Neural crest cell (in vitro differentiated cells): ENCODE results near the gene PLCH1. TPM values are rescaled to one million over a fixed set of nuclear protein-coding genes. Genes with fewer than 3 reads are reported as not detected.
"Not testable (repeated sequence)": the region's sequence is repeated elsewhere in the genome, so short reads cannot be mapped to it uniquely, and the experiment has no call there.

Experiments used
- DNase-seq: peaks from one replicate; pipeline ENCODE4 v3.0.0; 2021; ENCODE audit warnings: low read depth, mixed read lengths, low spot score
- H3K27ac Mint-ChIP-seq: one replicate; pipeline ENCODE4 v1.8.0; 2021; ENCODE audit warnings: mild to moderate bottlenecking, mixed read lengths; ENCODE audit not compliant: unreplicated experiment
- H3K27me3 Mint-ChIP-seq: 2 replicates; pipeline ENCODE4 v1.8.0; 2021; ENCODE audit warnings: low read depth, mild to moderate bottlenecking, mixed read lengths
- H3K36me3 Mint-ChIP-seq: 2 replicates; pipeline ENCODE4 v1.8.0; 2021; ENCODE audit warnings: low read depth, mild to moderate bottlenecking, mixed read lengths
- H3K4me1 Mint-ChIP-seq: 2 replicates; pipeline ENCODE4 v1.8.0; 2021; ENCODE audit warnings: mixed read lengths
- H3K4me3 Mint-ChIP-seq: one replicate; pipeline ENCODE4 v1.8.0; 2021; ENCODE audit warnings: mild to moderate bottlenecking, mixed read lengths
- H3K9me3 Mint-ChIP-seq: 2 replicates; pipeline ENCODE4 v1.8.0; 2021; ENCODE audit warnings: mixed read lengths
- total RNA-seq: library from RNA; stranded (reverse); gene quantifications from 2 replicates; pipeline ENCODE4 v1.2.1, GENCODE V29; 2021
- TF ChIP-seq, protein P1 (sequence below): fragments of 200-600 bp; sonication (generic); conservative IDR thresholded peaks from 2 replicates; pipeline ENCODE4 v1.5.0; 2021; ENCODE audit warnings: antibody characterized with exemption, mild to moderate bottlenecking

Gene PLCH1
- total RNA-seq, 1 donor from 2014 or later: 22.4 TPM

DNA sequence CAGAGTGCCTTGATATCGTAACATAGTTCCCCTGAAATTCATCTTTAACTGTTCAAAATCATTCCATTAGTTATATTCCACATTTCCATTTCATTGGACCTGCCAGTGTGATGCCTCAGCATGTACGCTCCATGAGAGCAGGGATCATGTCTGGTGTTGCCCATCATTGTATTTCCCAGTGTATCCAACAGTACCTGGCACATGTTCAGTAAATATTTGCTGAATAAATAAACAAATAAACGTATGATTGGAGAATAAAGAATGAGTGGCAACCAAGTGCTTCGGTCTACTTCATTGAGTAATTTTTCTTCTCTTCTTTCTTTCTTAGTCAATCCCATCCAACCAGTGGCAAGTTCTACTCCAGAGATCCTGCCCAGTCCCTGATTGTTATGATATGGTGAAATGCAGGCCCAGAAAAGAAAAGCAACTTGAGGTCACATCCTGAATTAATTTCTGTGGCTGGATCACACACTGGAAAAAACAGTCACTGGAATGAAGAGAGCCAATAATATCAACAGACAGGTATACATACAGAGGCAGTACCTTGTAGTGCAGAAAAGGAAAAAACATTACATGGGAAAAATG is 101.2 kb downstream of the PLCH1 start:
- TF ChIP-seq, protein P1, sequence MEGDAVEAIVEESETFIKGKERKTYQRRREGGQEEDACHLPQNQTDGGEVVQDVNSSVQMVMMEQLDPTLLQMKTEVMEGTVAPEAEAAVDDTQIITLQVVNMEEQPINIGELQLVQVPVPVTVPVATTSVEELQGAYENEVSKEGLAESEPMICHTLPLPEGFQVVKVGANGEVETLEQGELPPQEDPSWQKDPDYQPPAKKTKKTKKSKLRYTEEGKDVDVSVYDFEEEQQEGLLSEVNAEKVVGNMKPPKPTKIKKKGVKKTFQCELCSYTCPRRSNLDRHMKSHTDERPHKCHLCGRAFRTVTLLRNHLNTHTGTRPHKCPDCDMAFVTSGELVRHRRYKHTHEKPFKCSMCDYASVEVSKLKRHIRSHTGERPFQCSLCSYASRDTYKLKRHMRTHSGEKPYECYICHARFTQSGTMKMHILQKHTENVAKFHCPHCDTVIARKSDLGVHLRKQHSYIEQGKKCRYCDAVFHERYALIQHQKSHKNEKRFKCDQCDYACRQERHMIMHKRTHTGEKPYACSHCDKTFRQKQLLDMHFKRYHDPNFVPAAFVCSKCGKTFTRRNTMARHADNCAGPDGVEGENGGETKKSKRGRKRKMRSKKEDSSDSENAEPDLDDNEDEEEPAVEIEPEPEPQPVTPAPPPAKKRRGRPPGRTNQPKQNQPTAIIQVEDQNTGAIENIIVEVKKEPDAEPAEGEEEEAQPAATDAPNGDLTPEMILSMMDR: no peak
- Mint-ChIP-seq H3K4me1 (peaks cover 33% of the 10 kb centered on the region), H3K27me3 (no peaks in the 10 kb centered on the region), H3K27ac (no peak overlapping the region), H3K36me3 (peaks cover 3% of the 10 kb centered on the region), H3K4me3 (no peak overlapping the region), H3K9me3 (no peaks in the 10 kb centered on the region)
- DNase-seq: no peak

DNA sequence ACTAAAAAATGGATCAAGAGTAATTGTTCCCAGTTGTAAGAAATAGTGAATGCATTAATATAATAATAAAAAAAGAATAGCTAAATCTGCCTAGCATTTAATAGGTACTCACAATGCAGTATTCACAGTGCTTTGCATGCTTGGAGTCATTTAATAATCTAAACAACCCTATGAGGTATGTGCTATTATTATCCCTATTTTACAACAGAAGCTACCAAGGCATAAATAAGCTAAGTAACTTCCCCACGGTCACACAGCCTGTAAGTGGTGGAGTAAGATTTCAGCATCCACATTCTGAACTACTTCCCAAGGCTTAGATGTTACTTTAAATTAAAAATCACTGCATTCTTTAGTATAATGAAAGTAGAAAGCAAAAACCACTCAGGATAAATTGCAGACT is 102.9 kb downstream of the PLCH1 start:
- H3K27ac Mint-ChIP-seq: no peak overlapping the region

DNA sequence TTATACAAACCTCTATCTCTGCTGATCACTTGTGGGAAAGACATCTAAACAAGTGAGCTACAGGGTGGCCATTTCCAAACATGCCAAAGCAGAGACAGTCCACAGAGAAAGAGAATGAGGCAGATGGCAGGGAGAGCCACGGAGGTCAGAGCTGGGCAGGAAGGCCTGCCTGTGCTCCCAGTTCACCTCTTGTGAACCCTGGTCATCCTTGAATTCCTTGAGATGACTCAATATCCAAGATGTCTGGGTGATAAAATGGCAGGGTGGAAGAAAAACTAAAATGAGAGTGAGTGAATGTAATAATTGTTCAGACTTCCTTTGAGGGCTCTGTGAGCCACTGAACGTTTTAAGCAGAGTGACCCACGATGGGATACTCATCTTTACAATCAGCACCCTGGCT is 104.8 kb downstream of the PLCH1 start:
- Mint-ChIP-seq H3K36me3 (peaks cover 7% of the 10 kb centered on the region), H3K27me3 (no peaks in the 10 kb centered on the region), H3K4me3 (no peak overlapping the region), H3K4me1 (peaks cover 22% of the 10 kb centered on the region), H3K9me3 (no peaks in the 10 kb centered on the region), H3K27ac (no peak overlapping the region)
- TF ChIP-seq, protein P1: no peak
- DNase-seq: no peak

More for the DNA sequence above, 102.9 kb downstream of the PLCH1 start:
- H3K27me3 Mint-ChIP-seq: no peaks in the 10 kb centered on the region
- TF ChIP-seq, protein P1: no peak
- peaks cover 7% of the 10 kb centered on the region for H3K36me3 Mint-ChIP-seq
- H3K4me3 Mint-ChIP-seq: no peak overlapping the region
- DNase-seq: no peak
- no peaks in the 10 kb centered on the region for H3K9me3 Mint-ChIP-seq
- H3K4me1 Mint-ChIP-seq: peaks cover 22% of the 10 kb centered on the region

DNA sequence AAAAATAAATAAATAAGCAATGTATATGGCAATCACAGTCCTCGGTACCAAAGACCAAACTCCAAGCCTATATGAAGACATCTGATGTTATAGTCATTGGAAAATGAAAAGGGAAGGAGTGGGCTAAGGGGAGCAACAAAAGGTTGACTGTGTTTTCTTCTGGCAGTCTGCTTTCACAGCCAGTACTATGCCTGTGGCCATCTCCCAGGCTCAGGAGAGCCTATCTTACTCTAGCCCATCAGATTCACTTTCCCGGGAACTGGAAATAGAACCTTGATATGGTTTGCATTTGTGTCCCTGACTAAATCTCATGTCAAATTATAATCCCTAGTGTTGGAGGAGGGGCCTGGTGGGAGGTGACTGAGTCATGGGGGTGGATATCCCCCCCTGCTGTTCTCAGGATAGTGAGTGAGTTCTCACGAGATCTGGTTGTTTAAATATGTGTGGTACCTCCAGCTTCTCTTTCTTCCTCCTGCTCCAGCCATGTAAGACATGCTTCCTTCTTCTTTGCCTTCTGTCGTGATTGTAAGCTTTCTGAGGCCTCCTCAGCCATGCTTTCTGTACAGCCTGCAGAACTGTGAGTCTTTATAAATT is 105.3 kb downstream of the PLCH1 start:
- H3K4me1 Mint-ChIP-seq: peaks cover 22% of the 10 kb centered on the region
- H3K4me3 Mint-ChIP-seq: no peak overlapping the region
- TF ChIP-seq, protein P1: no peak
- peak overlapping the region; percentile 44 for H3K27ac Mint-ChIP-seq
- no peaks in the 10 kb centered on the region for H3K9me3 Mint-ChIP-seq
- H3K36me3 Mint-ChIP-seq: peaks cover 7% of the 10 kb centered on the region
- DNase-seq: no peak
- no peaks in the 10 kb centered on the region for H3K27me3 Mint-ChIP-seq

DNA sequence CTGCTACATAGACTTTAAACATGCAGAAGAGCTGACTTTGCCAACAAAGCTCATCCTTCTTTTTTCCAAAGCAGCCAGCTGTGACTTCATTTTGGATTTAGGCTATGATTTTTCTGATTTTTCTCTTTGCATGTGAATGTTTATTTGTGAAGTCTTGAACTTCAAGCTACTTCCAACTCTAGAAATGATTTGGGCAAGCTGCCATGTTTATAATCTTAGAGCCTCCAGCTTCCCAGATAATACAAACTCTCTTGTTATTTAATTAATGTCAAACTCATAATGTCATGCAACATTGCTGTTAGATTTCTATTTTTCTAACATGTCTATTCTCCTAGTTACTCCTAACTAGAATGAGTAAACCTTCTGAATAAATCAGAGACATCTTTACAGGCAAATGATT is 106.4 kb downstream of the PLCH1 start:
- H3K36me3 Mint-ChIP-seq, H3K27ac Mint-ChIP-seq, H3K4me3 Mint-ChIP-seq, DNase-seq, H3K27me3 Mint-ChIP-seq, H3K9me3 Mint-ChIP-seq: not testable (repeated sequence)
- peaks cover 18% of the 10 kb centered on the region for H3K4me1 Mint-ChIP-seq

DNA sequence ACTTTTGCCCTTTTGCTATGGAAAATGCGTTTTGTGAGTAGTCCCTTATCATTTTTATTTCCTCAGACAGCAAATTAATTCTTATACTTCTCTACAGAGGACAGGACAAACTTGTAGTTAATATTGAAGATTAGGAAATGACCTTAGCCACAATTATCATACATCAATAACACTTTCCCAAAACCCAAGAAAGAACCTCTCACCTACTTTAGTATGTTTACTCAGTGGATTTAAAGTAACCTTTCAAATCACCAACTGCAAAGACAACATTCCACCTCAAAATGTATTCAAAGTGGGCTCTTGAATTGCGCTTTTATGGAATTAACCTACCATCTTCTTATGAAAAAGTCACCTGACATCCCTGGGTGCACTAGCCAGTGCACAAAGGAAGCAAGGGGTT is 107.3 kb downstream of the PLCH1 start:
- no peak for DNase-seq
- H3K4me3 Mint-ChIP-seq: no peak overlapping the region
- H3K36me3 Mint-ChIP-seq: peaks cover 4% of the 10 kb centered on the region
- no peak overlapping the region for H3K27ac Mint-ChIP-seq
- TF ChIP-seq, protein P1: no peak
- H3K4me1 Mint-ChIP-seq: peaks cover 20% of the 10 kb centered on the region
- H3K27me3 Mint-ChIP-seq: no peaks in the 10 kb centered on the region
- H3K9me3 Mint-ChIP-seq: no peaks in the 10 kb centered on the region
